H9 (cell line): ENCODE results near the gene ANGPTL8. TPM values are rescaled to one million over a fixed set of nuclear protein-coding genes. Genes with fewer than 3 reads are reported as not detected.

Experiments used
- DNase-seq: peaks from one replicate; pipeline ENCODE4 v3.0.0-alpha.2; 2017
- H2AFZ ChIP-seq: one replicate; pipeline ENCODE4 v1.6.1; 2013; ENCODE audit warnings: mild to moderate bottlenecking, low read length, control low read depth, moderate library complexity
- H2AK5ac ChIP-seq: 2 replicates; pipeline ENCODE4 v1.6.1; 2013; ENCODE audit warnings: low read length, control low read depth, mixed read lengths; ENCODE audit not compliant: insufficient read length
- H2BK120ac ChIP-seq: one replicate; pipeline ENCODE4 v1.6.1; 2013; ENCODE audit warnings: low read depth, mild to moderate bottlenecking, low read length, control low read depth, inconsistent platforms; ENCODE audit not compliant: poor library complexity, severe bottlenecking
- H2BK12ac ChIP-seq: 2 replicates; pipeline ENCODE4 v1.6.1; 2013; ENCODE audit warnings: low read length, control low read depth, mixed read lengths, low read depth; ENCODE audit not compliant: insufficient read length
- H2BK15ac ChIP-seq: 2 replicates; pipeline ENCODE4 v1.6.1; 2013; ENCODE audit warnings: low read depth, low read length, control low read depth
- H2BK20ac ChIP-seq: one replicate; pipeline ENCODE4 v1.6.1; 2013; ENCODE audit warnings: low read depth, mild to moderate bottlenecking, low read length, control low read depth, inconsistent platforms; ENCODE audit not compliant: poor library complexity, severe bottlenecking
- H2BK5ac ChIP-seq: 2 replicates; pipeline ENCODE4 v1.6.1; 2013; ENCODE audit warnings: low read length, control low read depth, mixed read lengths; ENCODE audit not compliant: insufficient read length
- H3K14ac ChIP-seq: 2 replicates; pipeline ENCODE4 v1.6.1; 2013; ENCODE audit warnings: low read length, control low read depth; ENCODE audit not compliant: insufficient read depth
- H3K18ac ChIP-seq: 2 replicates; pipeline ENCODE4 v1.6.1; 2013; ENCODE audit warnings: low read depth, mild to moderate bottlenecking, mixed read lengths, low read length, control low read depth; ENCODE audit not compliant: insufficient read length
- H3K23ac ChIP-seq: 2 replicates; pipeline ENCODE4 v1.6.1; 2013; ENCODE audit warnings: low read length, control low read depth, mixed read lengths, low read depth; ENCODE audit not compliant: insufficient read length
- H3K23me2 ChIP-seq: 2 replicates; pipeline ENCODE4 v1.6.1; 2013; ENCODE audit warnings: low read depth, mild to moderate bottlenecking, mixed read lengths, low read length, control low read depth; ENCODE audit not compliant: insufficient read length, poor library complexity, severe bottlenecking
- H3K27ac ChIP-seq: 2 replicates; pipeline ENCODE4 v1.5.1; 2013; ENCODE audit warnings: low read length, control low read depth, mixed read lengths, low read depth; ENCODE audit not compliant: insufficient read length
- H3K27me3 ChIP-seq: 2 replicates; pipeline ENCODE4 v1.6.1; 2013; ENCODE audit warnings: low read length, control low read depth, inconsistent platforms; ENCODE audit not compliant: insufficient read depth
- H3K4ac ChIP-seq: 2 replicates; pipeline ENCODE4 v1.6.1; 2013; ENCODE audit warnings: low read depth, mild to moderate bottlenecking, control low read depth, inconsistent platforms, low read length, moderate library complexity
- H3K4me1 ChIP-seq: 2 replicates; pipeline ENCODE4 v1.6.1; 2013; ENCODE audit warnings: low read length, control low read depth, inconsistent platforms; ENCODE audit not compliant: insufficient read depth
- H3K4me2 ChIP-seq: 2 replicates; pipeline ENCODE4 v1.6.1; 2013; ENCODE audit warnings: low read length, control low read depth, mixed read lengths; ENCODE audit not compliant: insufficient read length, insufficient read depth
- H3K56ac ChIP-seq: 2 replicates; pipeline ENCODE4 v1.6.1; 2013; ENCODE audit warnings: low read depth, mild to moderate bottlenecking, mixed read lengths, low read length, control low read depth; ENCODE audit not compliant: insufficient read length
- H3K79me1 ChIP-seq: 2 replicates; pipeline ENCODE4 v1.6.1; 2013; ENCODE audit warnings: low read depth, mild to moderate bottlenecking, moderate library complexity, low read length, control low read depth, inconsistent platforms; ENCODE audit not compliant: insufficient read depth, poor library complexity, severe bottlenecking
- H3K79me2 ChIP-seq: 2 replicates; pipeline ENCODE4 v1.6.1; 2013; ENCODE audit warnings: low read length, control low read depth, inconsistent platforms; ENCODE audit not compliant: insufficient read depth
- H3K9ac ChIP-seq: 2 replicates; pipeline ENCODE4 v1.6.1; 2013; ENCODE audit warnings: low read length, control low read depth, mixed read lengths; ENCODE audit not compliant: insufficient read length; ENCODE audit errors: extremely low read depth
- H3K9me3 ChIP-seq: one replicate; pipeline ENCODE4 v1.6.1; 2013; ENCODE audit warnings: low read depth, low read length, inconsistent platforms; ENCODE audit not compliant: control insufficient read depth
- H3T11ph ChIP-seq: one replicate; pipeline ENCODE4 v1.6.1; 2013; ENCODE audit warnings: mild to moderate bottlenecking, low read length, control low read depth, inconsistent platforms
- H4K20me1 ChIP-seq: one replicate; pipeline ENCODE4 v1.6.1; 2013; ENCODE audit not compliant: control insufficient read depth, insufficient read length, insufficient read depth
- H4K5ac ChIP-seq: 2 replicates; pipeline ENCODE4 v1.6.1; 2013; ENCODE audit warnings: low read depth, mild to moderate bottlenecking, mixed read lengths, low read length, control low read depth; ENCODE audit not compliant: insufficient read length
- H4K8ac ChIP-seq: replicated peaks from 2 replicates; pipeline ENCODE4 v1.6.1; 2013; ENCODE audit warnings: low read length, control low read depth, mixed read lengths, low read depth; ENCODE audit not compliant: insufficient read length
- H4K91ac ChIP-seq: 2 replicates; pipeline ENCODE4 v1.6.1; 2013; ENCODE audit warnings: low read depth, mild to moderate bottlenecking, moderate library complexity, mixed read lengths, low read length, control low read depth; ENCODE audit not compliant: insufficient read length
- H3K27ac Mint-ChIP-seq, 3 experiments: 2 replicates in 2 of 3; 3 replicates in 1 of 3; pipeline ENCODE4 v1.8.0; 2020 to 2021; ENCODE audit warnings: mixed read lengths in 3 of 3, mild to moderate bottlenecking in 1 of 3, moderate library complexity in 1 of 3
- H3K27me3 Mint-ChIP-seq: 2 replicates; pipeline ENCODE4 v1.8.0; 2021; ENCODE audit warnings: low read depth, mild to moderate bottlenecking, moderate library complexity, mixed read lengths
- H3K36me3 Mint-ChIP-seq, 3 experiments: 2 replicates in 2 of 3; 3 replicates in 1 of 3; pipeline ENCODE4 v1.8.0; 2020 to 2021; ENCODE audit warnings: low read depth in 3 of 3, mixed read lengths in 3 of 3; ENCODE audit not compliant: insufficient read depth in 1 of 3
- H3K4me1 Mint-ChIP-seq, 2 experiments: 2 replicates each; pipeline ENCODE4 v1.8.0; 2020; ENCODE audit warnings: mixed read lengths in 2 of 2
- H3K4me3 Mint-ChIP-seq, 2 experiments: 2 replicates in 1 of 2; 3 replicates in 1 of 2; pipeline ENCODE4 v1.8.0; 2020 to 2021; ENCODE audit warnings: mild to moderate bottlenecking in 2 of 2, mixed read lengths in 2 of 2, moderate library complexity in 1 of 2
- H3K9me3 Mint-ChIP-seq, 2 experiments: 2 replicates in 1 of 2; 3 replicates in 1 of 2; pipeline ENCODE4 v1.8.0; 2020; ENCODE audit warnings: mild to moderate bottlenecking in 2 of 2, mixed read lengths in 2 of 2, moderate library complexity in 1 of 2
- WGBS: extraction: QIAGEN DNeasy Blood & Tissue Kit; methylation state at CpG from one replicate; pipeline ENCODE4 v1.1.7; 2013; ENCODE audit warnings: missing lambda C conversion rate, low lambda C conversion rate, mixed read lengths; ENCODE audit not compliant: insufficient read length; ENCODE audit errors: extremely low coverage; 5-methylcytosine and 5-hydroxymethylcytosine counted together
- total RNA-seq: library from RNA; stranded (reverse); gene quantifications from 2 replicates; pipeline ENCODE4 v1.2.1, GENCODE V29; 2021
- TF ChIP-seq, protein P1 (sequence below): fragments of 200-600 bp; sonication (generic); conservative IDR thresholded peaks from 3 replicates; pipeline ENCODE4 v1.8.0; 2021; ENCODE audit warnings: antibody characterized with exemption, mild to moderate bottlenecking

Gene ANGPTL8
- total RNA-seq, 1 experiment from 2014 or later, result not detected

DNA sequence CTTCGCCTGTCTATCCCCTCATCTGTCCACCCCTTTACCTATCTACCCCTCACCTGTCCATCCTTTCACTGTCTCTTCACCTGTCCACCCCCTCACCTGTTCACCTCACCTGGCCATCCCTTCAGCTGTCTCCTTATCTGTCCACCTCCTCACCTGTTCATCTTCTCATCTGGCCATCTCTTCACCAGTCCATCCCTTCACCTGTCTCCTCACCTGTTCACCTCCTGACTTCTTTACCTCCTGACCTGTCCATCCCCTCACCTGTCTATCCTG, 28.8 kb upstream of the ANGPTL8 start:
- TF ChIP-seq, protein P1, sequence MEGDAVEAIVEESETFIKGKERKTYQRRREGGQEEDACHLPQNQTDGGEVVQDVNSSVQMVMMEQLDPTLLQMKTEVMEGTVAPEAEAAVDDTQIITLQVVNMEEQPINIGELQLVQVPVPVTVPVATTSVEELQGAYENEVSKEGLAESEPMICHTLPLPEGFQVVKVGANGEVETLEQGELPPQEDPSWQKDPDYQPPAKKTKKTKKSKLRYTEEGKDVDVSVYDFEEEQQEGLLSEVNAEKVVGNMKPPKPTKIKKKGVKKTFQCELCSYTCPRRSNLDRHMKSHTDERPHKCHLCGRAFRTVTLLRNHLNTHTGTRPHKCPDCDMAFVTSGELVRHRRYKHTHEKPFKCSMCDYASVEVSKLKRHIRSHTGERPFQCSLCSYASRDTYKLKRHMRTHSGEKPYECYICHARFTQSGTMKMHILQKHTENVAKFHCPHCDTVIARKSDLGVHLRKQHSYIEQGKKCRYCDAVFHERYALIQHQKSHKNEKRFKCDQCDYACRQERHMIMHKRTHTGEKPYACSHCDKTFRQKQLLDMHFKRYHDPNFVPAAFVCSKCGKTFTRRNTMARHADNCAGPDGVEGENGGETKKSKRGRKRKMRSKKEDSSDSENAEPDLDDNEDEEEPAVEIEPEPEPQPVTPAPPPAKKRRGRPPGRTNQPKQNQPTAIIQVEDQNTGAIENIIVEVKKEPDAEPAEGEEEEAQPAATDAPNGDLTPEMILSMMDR, result no peak
- no peak overlapping the region for H2BK120ac ChIP-seq
- no peak overlapping the region for H4K8ac ChIP-seq
- H3K79me2 ChIP-seq, result no peaks in the 10 kb centered on the region
- H2BK12ac ChIP-seq, result no peak overlapping the region
- no peak overlapping the region for H3K4ac ChIP-seq
- H3K36me3 Mint-ChIP-seq, result peaks cover 14 to 54% (median 44%) of the 10 kb centered on the region in 3 experiments; a peak in 6 of 7 replicates
- H4K91ac ChIP-seq, result no peak overlapping the region
- no peaks in the 10 kb centered on the region for H3K4me1 ChIP-seq
- no peak for DNase-seq
- H3K27ac ChIP-seq, result no peak overlapping the region
- no peak overlapping the region for H3K4me2 ChIP-seq
- no peak overlapping the region for H2BK20ac ChIP-seq
- WGBS, result no CpG with 5 or more reads among the region's 1 CpG
- no peaks in the 10 kb centered on the region for H3K27me3 Mint-ChIP-seq
- H3K9ac ChIP-seq, result no peak overlapping the region
- no peak overlapping the region for H3K18ac ChIP-seq
- no peak overlapping the region for H2AK5ac ChIP-seq
- H3K4me3 Mint-ChIP-seq, result no peak overlapping the region
- no peaks in the 10 kb centered on the region for H3K27me3 ChIP-seq
- no peaks in the 10 kb centered on the region for H3K9me3 ChIP-seq
- H3T11ph ChIP-seq, result no peak overlapping the region
- H3K14ac ChIP-seq, result no peak overlapping the region
- no peak overlapping the region for H3K27ac Mint-ChIP-seq
- H2AFZ ChIP-seq, result no peak overlapping the region
- H3K23me2 ChIP-seq, result no peaks in the 10 kb centered on the region
- no peak overlapping the region for H2BK5ac ChIP-seq
- no peaks in the 10 kb centered on the region for H3K4me1 Mint-ChIP-seq
- H3K56ac ChIP-seq, result no peak overlapping the region
- H3K9me3 Mint-ChIP-seq, result no peaks in the 10 kb centered on the region
- no peak overlapping the region for H3K23ac ChIP-seq
- H4K20me1 ChIP-seq, result no peaks in the 10 kb centered on the region
- H2BK15ac ChIP-seq, result no peak overlapping the region
- no peak overlapping the region for H4K5ac ChIP-seq
- H3K79me1 ChIP-seq, result no peaks in the 10 kb centered on the region
